SU-DHL-6 (cell line): ENCODE data around the gene SEC14L1.

ENCODE experiments used
- H2AFZ ChIP-seq: fragments of 200-600 bp; sonication (generic); 2 replicates; pipeline ENCODE4 v1.6.1; 2014; ENCODE audit warnings: low read depth, mild to moderate bottlenecking, moderate library complexity, mixed read lengths, antibody characterized with exemption, low read length; ENCODE audit not compliant: severe bottlenecking
- H3F3A ChIP-seq: fragments of 200-600 bp; shearing (Covaris generic); 2 replicates; pipeline ENCODE4 v1.6.0; 2016; ENCODE audit warnings: antibody characterized with exemption, mild to moderate bottlenecking; ENCODE audit not compliant: insufficient read depth
- H3K27ac ChIP-seq: fragments of 200-600 bp; sonication (generic); 2 replicates; pipeline ENCODE4 v1.5.1; 2016; ENCODE audit warnings: low read depth, mild to moderate bottlenecking, low read length, moderate library complexity, mixed read lengths
- H3K27me3 ChIP-seq: fragments of 200-600 bp; sonication (generic), shearing (Covaris generic); 2 replicates; pipeline ENCODE4 v1.6.0; 2014; ENCODE audit warnings: mild to moderate bottlenecking, low read length
- H3K36me3 ChIP-seq: fragments of 200-600 bp; sonication (generic); 2 replicates; pipeline ENCODE4 v1.6.1; 2014; ENCODE audit warnings: mild to moderate bottlenecking, low read length, mixed read lengths
- H3K4me2 ChIP-seq: fragments of 300-600, 200-600 bp; shearing (Covaris generic), sonication (generic); 2 replicates; pipeline ENCODE4 v1.6.0; 2014; ENCODE audit warnings: low read length, low read depth, mild to moderate bottlenecking; ENCODE audit not compliant: poor library complexity, severe bottlenecking
- H3K4me3 ChIP-seq: fragments of 200-600 bp; sonication (generic); 2 replicates; pipeline ENCODE4 v1.5.1; 2014; ENCODE audit warnings: antibody characterized with exemption, low read length, mild to moderate bottlenecking, mixed read lengths; ENCODE audit not compliant: insufficient read depth, poor library complexity, severe bottlenecking
- H3K79me2 ChIP-seq: fragments of 200-600 bp; sonication (generic); 2 replicates; pipeline ENCODE4 v1.6.1; 2014; ENCODE audit warnings: mild to moderate bottlenecking, low read length, moderate library complexity; ENCODE audit not compliant: insufficient read depth
- H3K9ac ChIP-seq: fragments of 200-600 bp; sonication (generic); 2 replicates; pipeline ENCODE4 v1.7.0; 2014; ENCODE audit warnings: mild to moderate bottlenecking, low read length
- H3K9me2 ChIP-seq: fragments of 200-600 bp; sonication (generic); replicated peaks from 2 replicates; pipeline ENCODE4 v1.6.1; 2014; ENCODE audit warnings: low read length; ENCODE audit not compliant: insufficient read depth
- H3K9me3 ChIP-seq: fragments of 200-600 bp; sonication (generic); 2 replicates; pipeline ENCODE4 v1.6.1; 2014; ENCODE audit warnings: low read length, mixed read lengths; ENCODE audit not compliant: insufficient read depth
- H4K20me1 ChIP-seq: fragments of 200-600 bp; sonication (generic); 2 replicates; pipeline ENCODE4 v1.6.1; 2014; ENCODE audit warnings: low read depth, mild to moderate bottlenecking, antibody characterized with exemption, low read length, moderate library complexity, mixed read lengths
- EZH2phosphoT487 ChIP-seq: fragments of 200-600 bp; sonication (generic), shearing (Covaris generic); conservative IDR thresholded peaks from 2 replicates; pipeline ENCODE4 v1.6.1; 2018; ENCODE audit warnings: mild to moderate bottlenecking, antibody characterized with exemption, low read length, moderate library complexity, mixed read lengths
- TF ChIP-seq, protein P1 (sequence below): fragments of 200-600 bp; sonication (generic); IDR thresholded peaks from one replicate; pipeline ENCODE4 v1.5.1; 2017; ENCODE audit warnings: antibody characterized with exemption, mild to moderate bottlenecking, low read length, moderate library complexity; ENCODE audit not compliant: insufficient read depth, poor library complexity, severe bottlenecking

SEC14L1 gene

DNA sequence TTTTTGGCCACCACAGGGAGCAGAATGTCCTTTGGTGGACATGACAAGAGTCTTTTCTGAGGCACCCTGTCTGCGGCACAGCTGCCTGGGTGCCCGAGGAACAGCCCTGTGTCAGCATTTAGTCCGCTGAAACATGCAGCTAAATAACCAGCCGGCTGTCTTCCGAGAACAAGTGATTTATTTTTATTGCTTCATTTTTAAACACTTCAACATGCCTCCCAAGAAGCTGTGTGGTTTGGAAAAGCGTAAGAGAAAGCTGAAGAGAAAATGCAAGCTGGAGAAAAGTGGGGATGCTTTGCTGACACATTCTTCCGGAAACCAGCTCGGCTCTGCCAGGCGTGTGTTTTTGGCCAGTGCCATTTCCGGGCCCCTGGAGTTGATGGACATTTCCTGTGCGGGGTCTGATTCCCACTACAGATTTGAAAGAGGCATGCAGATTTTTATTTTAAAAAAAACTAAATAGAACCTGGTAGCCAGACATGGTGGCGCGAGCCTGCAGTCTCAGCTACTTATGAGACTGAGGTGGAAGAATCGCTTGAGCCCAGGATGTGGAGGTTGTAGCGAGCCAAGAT is 94.7 kb downstream of the SEC14L1 start:
- no peaks in the 10 kb centered on the region for H3K27me3 ChIP-seq
- no peak overlapping the region for H3K9ac ChIP-seq
- TF ChIP-seq, protein P1, sequence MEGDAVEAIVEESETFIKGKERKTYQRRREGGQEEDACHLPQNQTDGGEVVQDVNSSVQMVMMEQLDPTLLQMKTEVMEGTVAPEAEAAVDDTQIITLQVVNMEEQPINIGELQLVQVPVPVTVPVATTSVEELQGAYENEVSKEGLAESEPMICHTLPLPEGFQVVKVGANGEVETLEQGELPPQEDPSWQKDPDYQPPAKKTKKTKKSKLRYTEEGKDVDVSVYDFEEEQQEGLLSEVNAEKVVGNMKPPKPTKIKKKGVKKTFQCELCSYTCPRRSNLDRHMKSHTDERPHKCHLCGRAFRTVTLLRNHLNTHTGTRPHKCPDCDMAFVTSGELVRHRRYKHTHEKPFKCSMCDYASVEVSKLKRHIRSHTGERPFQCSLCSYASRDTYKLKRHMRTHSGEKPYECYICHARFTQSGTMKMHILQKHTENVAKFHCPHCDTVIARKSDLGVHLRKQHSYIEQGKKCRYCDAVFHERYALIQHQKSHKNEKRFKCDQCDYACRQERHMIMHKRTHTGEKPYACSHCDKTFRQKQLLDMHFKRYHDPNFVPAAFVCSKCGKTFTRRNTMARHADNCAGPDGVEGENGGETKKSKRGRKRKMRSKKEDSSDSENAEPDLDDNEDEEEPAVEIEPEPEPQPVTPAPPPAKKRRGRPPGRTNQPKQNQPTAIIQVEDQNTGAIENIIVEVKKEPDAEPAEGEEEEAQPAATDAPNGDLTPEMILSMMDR, result no peak
- no peak for TF ChIP-seq EZH2phosphoT487
- H3K4me3 ChIP-seq, result no peak overlapping the region
- H3K4me2 ChIP-seq, result no peak overlapping the region
- H2AFZ ChIP-seq, result no peak overlapping the region
- no peaks in the 10 kb centered on the region for H3K9me3 ChIP-seq
- no peak overlapping the region for H3K27ac ChIP-seq
- no peaks in the 10 kb centered on the region for H4K20me1 ChIP-seq
- no peaks in the 10 kb centered on the region for H3K79me2 ChIP-seq
- H3K36me3 ChIP-seq, result no peaks in the 10 kb centered on the region
- no peaks in the 10 kb centered on the region for H3K9me2 ChIP-seq
- H3F3A ChIP-seq, result no peaks in the 10 kb centered on the region

DNA sequence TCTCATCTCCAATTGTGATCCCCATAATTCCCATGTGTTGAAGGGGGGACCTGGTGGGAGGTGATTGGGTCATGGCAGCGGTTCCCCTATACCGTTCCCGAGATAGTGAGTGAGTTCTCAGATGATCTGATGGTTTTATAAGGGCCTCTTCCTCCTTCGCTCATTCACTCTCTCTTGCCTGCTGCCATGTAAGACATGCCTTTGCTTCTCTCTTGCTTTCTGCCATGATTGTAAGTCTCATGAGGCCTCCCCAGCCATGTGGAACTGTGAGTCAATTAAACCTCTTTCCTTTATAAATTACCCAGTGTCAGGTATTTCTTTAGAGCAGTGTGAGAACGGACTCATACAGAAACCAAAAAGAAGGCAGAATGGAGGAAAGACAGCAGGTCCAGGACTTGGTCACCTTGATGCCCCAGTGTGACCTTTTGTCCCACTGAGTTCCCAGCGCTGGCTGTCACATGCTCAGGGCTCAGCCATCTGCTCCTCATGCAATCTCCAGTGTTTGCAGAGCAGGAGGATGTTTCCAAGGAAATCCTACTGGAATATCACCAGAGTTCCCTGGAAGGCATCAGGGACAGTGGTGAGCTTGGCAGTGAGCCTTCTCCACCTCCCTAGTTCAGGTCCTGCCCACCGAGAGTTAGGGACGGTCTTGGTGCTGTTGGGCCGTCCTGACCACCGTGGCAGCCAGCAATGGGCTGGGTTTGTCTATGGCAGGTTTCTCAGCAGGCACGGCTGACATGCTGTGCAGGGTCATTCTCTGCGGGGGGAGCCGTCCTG is 96.7 kb downstream of the SEC14L1 start:
- H3K79me2 ChIP-seq, result no peaks in the 10 kb centered on the region
- no peak overlapping the region for H2AFZ ChIP-seq
- H3K4me2 ChIP-seq, result no peak overlapping the region
- H3K27me3 ChIP-seq, result no peaks in the 10 kb centered on the region
- TF ChIP-seq EZH2phosphoT487, result no peak
- TF ChIP-seq, protein P1, result no peak
- no peaks in the 10 kb centered on the region for H3K9me2 ChIP-seq
- no peaks in the 10 kb centered on the region for H3K36me3 ChIP-seq
- no peaks in the 10 kb centered on the region for H4K20me1 ChIP-seq
- H3K9ac ChIP-seq, result no peak overlapping the region
- no peak overlapping the region for H3K27ac ChIP-seq
- no peaks in the 10 kb centered on the region for H3K9me3 ChIP-seq
- H3F3A ChIP-seq, result no peaks in the 10 kb centered on the region
- no peak overlapping the region for H3K4me3 ChIP-seq

DNA sequence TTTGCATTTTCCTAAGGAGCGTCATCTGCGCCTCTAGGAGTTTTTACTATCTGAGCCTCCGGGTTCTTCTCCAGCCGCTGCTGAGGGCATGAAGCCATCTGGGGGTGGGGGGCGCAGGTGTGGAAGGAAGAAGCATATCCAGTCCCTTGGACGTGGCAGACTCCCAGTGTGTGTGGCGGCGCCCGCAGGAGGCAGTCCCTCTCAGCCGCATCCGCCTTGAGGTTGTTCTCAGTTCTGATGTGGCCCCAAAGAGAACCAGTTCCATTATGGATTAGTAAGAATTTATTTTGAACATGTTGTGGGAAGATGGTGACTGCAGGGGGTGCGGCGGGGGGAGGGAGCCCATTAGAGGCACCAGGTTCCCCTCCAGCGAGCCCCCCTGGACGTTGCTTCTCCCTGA is 100.2 kb downstream of the SEC14L1 start:
- Histone ChIP-seq H3K36me3 (no peaks in the 10 kb centered on the region), H3K9me3 (no peaks in the 10 kb centered on the region), H2AFZ (no peak overlapping the region), H3K4me3 (no peak overlapping the region), H3K79me2 (no peaks in the 10 kb centered on the region), H3K27me3 (no peaks in the 10 kb centered on the region), H3K9ac (no peak overlapping the region), H3K4me2 (no peak overlapping the region), H4K20me1 (no peaks in the 10 kb centered on the region), H3K9me2 (no peaks in the 10 kb centered on the region), H3K27ac (no peak overlapping the region), H3F3A (no peaks in the 10 kb centered on the region)
- no peak for TF ChIP-seq EZH2phosphoT487
- TF ChIP-seq, protein P1, result no peak
